ENCODE measurements around the gene HCRTR1.

The HCRTR1 gene

DNA sequence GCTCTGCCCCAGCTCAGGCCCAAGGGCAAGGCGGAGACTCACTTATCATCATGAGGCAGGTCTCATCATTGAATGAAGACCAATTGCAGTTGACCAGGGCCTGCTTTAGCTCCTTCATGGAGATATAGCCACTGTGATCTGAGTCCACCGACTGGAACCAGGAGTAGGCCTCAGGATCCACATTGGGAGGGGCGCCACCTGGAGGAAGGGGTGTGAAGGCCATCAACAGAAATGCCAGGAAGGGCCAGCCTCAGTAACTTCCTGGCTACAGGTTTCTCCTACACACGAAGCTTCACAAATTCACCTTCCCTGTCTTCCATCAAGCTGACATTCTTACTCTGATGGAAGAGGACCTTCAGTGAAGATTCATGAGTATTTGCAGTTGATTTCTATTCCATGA is 15.6 kb downstream of the HCRTR1 start:
- peaks cover 56% of the 10 kb centered on the region for H4K20me1 ChIP-seq
- no peak overlapping the region for H3K27ac ChIP-seq
- no peaks in the 10 kb centered on the region for H3K9me3 ChIP-seq
- H3K9ac ChIP-seq, result peak overlapping the region; percentile 27; the same call in 1 of the 2 replicates
- H3K4me2 ChIP-seq, result no peak overlapping the region
- H3K4me1 ChIP-seq, result peaks cover 16% of the 10 kb centered on the region
- peaks cover 89% of the 10 kb centered on the region for H3K36me3 ChIP-seq
- no peak for TF ChIP-seq Cebpa-rat (IDR thresholded peaks at IDR 0.05)
- no peaks in the 10 kb centered on the region for H3K27me3 ChIP-seq
- H3K4me3 ChIP-seq, result no peak overlapping the region

DNA sequence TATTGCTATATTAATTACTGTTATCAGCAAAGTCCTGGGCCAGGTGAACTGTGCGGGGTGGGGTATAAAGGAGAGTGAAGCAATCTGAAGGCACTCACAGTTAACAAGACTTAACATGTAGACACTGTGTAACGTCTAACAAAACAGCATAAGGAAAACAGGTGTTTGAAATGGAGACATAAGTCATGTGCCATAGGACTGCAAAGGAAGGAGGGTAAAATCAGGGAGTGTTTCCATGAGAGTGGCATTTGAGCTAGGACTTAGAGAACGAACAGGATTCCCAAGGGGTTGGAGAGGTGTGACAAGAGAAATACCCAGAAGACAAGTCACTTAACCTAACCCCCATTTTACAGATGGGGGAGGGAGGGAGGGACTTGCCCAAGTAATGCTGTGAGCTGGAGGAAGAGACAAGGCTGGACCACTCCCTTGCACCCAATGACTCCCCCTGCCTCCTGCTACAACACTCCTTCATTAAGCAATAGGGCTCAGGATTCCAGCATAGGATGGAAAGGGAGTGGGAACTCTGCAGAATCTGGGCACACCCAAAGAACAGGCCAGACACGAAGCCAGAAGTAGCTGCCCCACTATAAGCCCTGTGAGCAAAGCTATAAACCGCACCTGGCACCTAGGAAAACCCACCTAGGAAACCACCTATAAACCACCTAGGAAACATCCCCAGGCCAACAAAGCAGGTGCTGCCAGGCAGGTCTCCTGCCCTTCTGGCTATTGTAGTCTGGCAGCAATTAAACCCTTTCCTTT is 20.6 kb downstream of the HCRTR1 start:
- Histone ChIP-seq H3K4me2 (no peak overlapping the region), H3K9me3 (no peaks in the 10 kb centered on the region), H3K4me3 (no peak overlapping the region), H3K36me3 (peaks cover 55% of the 10 kb centered on the region), H3K27me3 (no peaks in the 10 kb centered on the region), H3K4me1 (peaks cover 36% of the 10 kb centered on the region), H3K9ac (no peak overlapping the region), H4K20me1 (peaks cover 79% of the 10 kb centered on the region), H3K27ac (no peak overlapping the region)
- TF ChIP-seq Cebpa-rat (IDR thresholded peaks at IDR 0.05), result no peak

DNA sequence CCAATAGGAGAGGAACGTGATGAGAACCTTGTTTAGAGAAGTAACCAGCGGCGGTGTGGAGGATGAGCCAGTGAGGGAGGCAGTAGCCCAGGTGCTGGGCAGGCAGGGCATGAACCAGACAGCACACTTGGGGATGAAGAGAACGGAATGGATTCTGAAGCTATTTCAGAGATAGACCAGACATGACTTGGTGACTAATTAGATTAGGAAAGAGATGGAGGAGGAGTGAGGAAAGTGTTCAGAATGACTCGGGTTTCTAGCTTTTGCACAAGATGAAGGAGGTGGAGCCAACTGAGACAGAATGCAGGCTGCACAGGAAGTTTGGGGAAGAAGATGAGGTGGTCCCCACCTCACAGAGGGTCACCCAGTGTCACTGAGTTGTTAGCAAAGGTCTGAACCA is 22.1 kb downstream of the HCRTR1 start:
- Histone ChIP-seq H3K9me3 (no peaks in the 10 kb centered on the region), H3K4me1 (peaks cover 47% of the 10 kb centered on the region), H3K9ac (no peak overlapping the region), H3K27ac (no peak overlapping the region), H3K4me2 (0 out of 2 replicates have a peak overlapping the region, but pooled peaks have one; percentile 6), H3K36me3 (peaks cover 41% of the 10 kb centered on the region), H4K20me1 (peaks cover 69% of the 10 kb centered on the region), H3K27me3 (no peaks in the 10 kb centered on the region), H3K4me3 (no peak overlapping the region)
- TF ChIP-seq Cebpa-rat (IDR thresholded peaks at IDR 0.05), result no peak

GRCh38 chr1:31640179-31640578 is 22.7 kb downstream of the HCRTR1 start:
- no peak overlapping the region for H3K9ac ChIP-seq
- peaks cover 63% of the 10 kb centered on the region for H4K20me1 ChIP-seq
- peaks cover 47% of the 10 kb centered on the region for H3K4me1 ChIP-seq
- no peak overlapping the region for H3K4me2 ChIP-seq
- H3K27me3 ChIP-seq, result no peaks in the 10 kb centered on the region
- H3K27ac ChIP-seq, result no peak overlapping the region
- H3K4me3 ChIP-seq, result no peak overlapping the region
- peaks cover 34% of the 10 kb centered on the region for H3K36me3 ChIP-seq
- no peaks in the 10 kb centered on the region for H3K9me3 ChIP-seq
- no peak for TF ChIP-seq Cebpa-rat (IDR thresholded peaks at IDR 0.05)

- Histone ChIP-seq H3K4me3 (no peak overlapping the region), H3K36me3 (peaks cover 26% of the 10 kb centered on the region), H3K9me3 (no peaks in the 10 kb centered on the region), H3K27me3 (no peaks in the 10 kb centered on the region), H4K20me1 (peaks cover 55% of the 10 kb centered on the region), H3K9ac (no peak overlapping the region), H3K27ac (no peak overlapping the region), H3K4me2 (no peak overlapping the region), H3K4me1 (peaks cover 55% of the 10 kb centered on the region)
- TF ChIP-seq Cebpa-rat (IDR thresholded peaks at IDR 0.05), result no peak
These were observed 23.5 kb downstream of the HCRTR1 start for GRCh38 chr1:31640964-31641363.

GRCh38 chr1:31642366-31642765 is 24.9 kb downstream of the HCRTR1 start:
- peaks cover 50% of the 10 kb centered on the region for H3K4me1 ChIP-seq
- no peak overlapping the region for H3K4me2 ChIP-seq
- TF ChIP-seq Cebpa-rat (IDR thresholded peaks at IDR 0.05), result no peak
- H3K9ac ChIP-seq, result 0 out of 2 replicates have a peak overlapping the region, but pooled peaks have one; percentile 2
- no peaks in the 10 kb centered on the region for H3K9me3 ChIP-seq
- H3K4me3 ChIP-seq, result no peak overlapping the region
- H3K27ac ChIP-seq, result no peak overlapping the region
- H3K36me3 ChIP-seq, result peaks cover 16% of the 10 kb centered on the region
- H4K20me1 ChIP-seq, result peaks cover 41% of the 10 kb centered on the region
- no peaks in the 10 kb centered on the region for H3K27me3 ChIP-seq

DNA sequence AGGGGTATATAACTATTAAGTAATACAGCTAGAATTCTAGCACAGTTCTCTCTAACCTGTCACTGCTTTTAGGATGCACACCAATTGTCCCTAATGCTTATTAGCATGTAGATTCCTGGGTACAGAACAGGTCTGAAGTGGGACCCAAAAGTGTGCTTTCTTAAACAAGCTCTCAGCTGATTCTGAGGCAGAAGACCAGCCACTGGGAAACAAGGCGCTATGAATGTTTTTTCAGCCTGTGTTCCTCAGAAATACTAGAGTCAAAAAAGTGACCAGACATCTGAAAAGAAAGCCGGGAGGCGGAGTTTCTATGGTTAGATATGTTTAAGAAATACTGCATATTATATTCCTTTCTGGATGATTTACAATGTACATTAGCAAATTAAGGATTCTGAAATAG is 25.4 kb downstream of the HCRTR1 start:
- H3K4me2 ChIP-seq, result no peak overlapping the region

DNA sequence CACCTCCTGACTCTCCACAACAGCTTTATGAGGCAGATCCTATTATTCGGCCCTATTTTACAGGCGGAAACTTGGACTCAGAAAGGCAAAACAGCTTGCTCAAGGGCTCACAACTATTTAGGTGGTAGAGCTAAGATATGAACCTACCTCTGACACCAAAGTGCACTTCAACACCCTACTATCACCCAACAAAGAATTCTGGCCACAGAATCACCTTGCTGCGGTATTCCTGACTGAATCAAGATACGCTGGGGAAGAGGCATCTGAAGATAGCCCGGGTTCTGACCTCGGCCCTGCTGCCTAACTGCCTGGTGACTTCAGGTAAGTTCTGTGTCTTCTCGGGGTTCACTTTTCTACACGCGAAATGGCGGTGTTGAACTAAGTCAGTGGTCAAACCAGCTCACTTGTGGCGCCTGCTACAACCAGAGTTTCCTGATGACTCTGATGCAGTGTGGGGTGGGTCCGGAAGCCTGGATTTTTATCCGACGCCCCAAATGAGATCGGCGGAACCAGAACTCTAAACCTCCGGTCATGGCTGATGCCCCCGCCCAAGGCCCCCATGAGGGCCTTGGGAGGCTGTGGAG is 26.6 kb downstream of the HCRTR1 start:
- Histone ChIP-seq H3K27me3 (no peaks in the 10 kb centered on the region), H3K4me1 (peaks cover 41% of the 10 kb centered on the region), H3K4me3 (peak overlapping the region; percentile 79), H3K36me3 (peaks cover 16% of the 10 kb centered on the region), H3K9ac (peak overlapping the region; percentile 93), H4K20me1 (peaks cover 26% of the 10 kb centered on the region), H3K27ac (peak overlapping the region; percentile 87), H3K4me2 (peak overlapping the region; percentile 92), H3K9me3 (no peaks in the 10 kb centered on the region)
- no peak for TF ChIP-seq Cebpa-rat (IDR thresholded peaks at IDR 0.05)

More for the DNA sequence above, 25.4 kb downstream of the HCRTR1 start:
- H3K27me3 ChIP-seq, result no peaks in the 10 kb centered on the region
- no peak overlapping the region for H3K27ac ChIP-seq
- peaks cover 16% of the 10 kb centered on the region for H3K36me3 ChIP-seq
- H3K9ac ChIP-seq, result 0 out of 2 replicates have a peak overlapping the region, but pooled peaks have one; percentile 2
- peaks cover 36% of the 10 kb centered on the region for H4K20me1 ChIP-seq
- H3K9me3 ChIP-seq, result no peaks in the 10 kb centered on the region
- no peak for TF ChIP-seq Cebpa-rat (IDR thresholded peaks at IDR 0.05)
- no peak overlapping the region for H3K4me3 ChIP-seq
- peaks cover 50% of the 10 kb centered on the region for H3K4me1 ChIP-seq

GRCh38 chr1:31644560-31645273 is 27.2 kb downstream of the HCRTR1 start, which contains the start of gene PEF1:
Gene PEF1, minus strand, starts transcription at chr1:31644876. Its CDS starts 12 bp downstream, at chr1:31644864.
- Histone ChIP-seq H3K27ac (peak within 1 kb of the TSS; percentile 87), H3K4me2 (peak within 1 kb of the TSS; percentile 94), H3K4me1 (peaks cover 34% of the 10 kb centered on the region), H3K9me3 (no peaks in the 10 kb centered on the region), H3K4me3 (peak within 1 kb of the TSS; percentile 79), H3K36me3 (peaks cover 16% of the 10 kb centered on the region), H3K27me3 (no peaks in the 10 kb centered on the region), H4K20me1 (peaks cover 19% of the 10 kb centered on the region), H3K9ac (peak within 1 kb of the TSS; percentile 93)
- TF ChIP-seq Cebpa-rat (IDR thresholded peaks at IDR 0.05), result no peak

- H3K27me3 ChIP-seq, result no peaks in the 10 kb centered on the region
- H3K27ac ChIP-seq, result peak overlapping the region; percentile 87
- peaks cover 14% of the 10 kb centered on the region for H4K20me1 ChIP-seq
- peaks cover 29% of the 10 kb centered on the region for H3K4me1 ChIP-seq
- H3K9me3 ChIP-seq, result no peaks in the 10 kb centered on the region
- H3K4me2 ChIP-seq, result peak overlapping the region; percentile 94
- no peak; the same call in 1 of the 2 replicates for TF ChIP-seq Cebpa-rat (IDR thresholded peaks at IDR 0.05)
- H3K9ac ChIP-seq, result peak overlapping the region; percentile 93
- H3K4me3 ChIP-seq, result peak overlapping the region; percentile 79
- peaks cover 14% of the 10 kb centered on the region for H3K36me3 ChIP-seq
These were observed 27.7 kb downstream of the HCRTR1 start for GRCh38 chr1:31645274-31645568.
